Measurements from ENCODE around the gene ZFR. TPM values are rescaled to one million over a fixed set of nuclear protein-coding genes. Genes with fewer than 3 reads are reported as not detected.
A peak's percentile ranks its signal among the peaks of the same experiment; 100 is the strongest.

ZFR gene
- total RNA-seq, 1 donor from 2014 or later: 89.8 TPM

- Mint-ChIP-seq H3K4me1 (peaks cover 35% of the 10 kb centered on the region), H3K27ac (ENCODE audit: unreplicated experiment) (peak overlapping the region; percentile 97), H3K4me3 (peak overlapping the region; percentile 94), H3K9me3 (no peaks in the 10 kb centered on the region), H3K36me3 (ENCODE audit: low read depth) (peaks cover 4% of the 10 kb centered on the region), H3K27me3 (ENCODE audit: low read depth) (peaks cover 10% of the 10 kb centered on the region)
- TF ChIP-seq CTCF (conservative IDR thresholded peaks at IDR 0.05): no peak
- peak; percentile 36 for DNase-seq (ENCODE audit: low read depth, low spot score)
These were observed 754 bp downstream of the ZFR start for GRCh38 chr5:32443541-32444430.

- H3K4me3 Mint-ChIP-seq: peak overlapping the region; percentile 93
- H3K27me3 Mint-ChIP-seq (ENCODE audit: low read depth): peaks cover 10% of the 10 kb centered on the region
- H3K27ac Mint-ChIP-seq (ENCODE audit: unreplicated experiment): peak overlapping the region; percentile 97
- H3K36me3 Mint-ChIP-seq (ENCODE audit: low read depth): peaks cover 4% of the 10 kb centered on the region
- DNase-seq (ENCODE audit: low read depth, low spot score): no peak
- no peaks in the 10 kb centered on the region for H3K9me3 Mint-ChIP-seq
- no peak for TF ChIP-seq CTCF (conservative IDR thresholded peaks at IDR 0.05)
- peaks cover 35% of the 10 kb centered on the region for H3K4me1 Mint-ChIP-seq
These were observed 1.4 kb downstream of the ZFR start for GRCh38 chr5:32443145-32443540.

GRCh38 chr5:32439086-32439642 is 5.4 kb downstream of the ZFR start:
- no peak for TF ChIP-seq CTCF (conservative IDR thresholded peaks at IDR 0.05)
- Mint-ChIP-seq H3K4me3 (no peak overlapping the region), H3K4me1 (peaks cover 24% of the 10 kb centered on the region), H3K9me3 (no peaks in the 10 kb centered on the region), H3K27ac (ENCODE audit: unreplicated experiment) (no peak overlapping the region), H3K36me3 (ENCODE audit: low read depth) (peaks cover 4% of the 10 kb centered on the region), H3K27me3 (ENCODE audit: low read depth) (no peaks in the 10 kb centered on the region)
- no peak for DNase-seq (ENCODE audit: low read depth, low spot score)

- Mint-ChIP-seq H3K9me3 (no peaks in the 10 kb centered on the region), H3K36me3 (ENCODE audit: low read depth) (peaks cover 3% of the 10 kb centered on the region), H3K4me3 (no peak overlapping the region), H3K27me3 (ENCODE audit: low read depth) (no peaks in the 10 kb centered on the region), H3K27ac (ENCODE audit: unreplicated experiment) (no peak overlapping the region), H3K4me1 (peaks cover 6% of the 10 kb centered on the region)
- DNase-seq (ENCODE audit: low read depth, low spot score): no peak
- no peak for TF ChIP-seq CTCF (conservative IDR thresholded peaks at IDR 0.05)
These were observed 7.8 kb downstream of the ZFR start for GRCh38 chr5:32436553-32437242.

- Mint-ChIP-seq H3K27ac (ENCODE audit: unreplicated experiment) (no peak overlapping the region), H3K4me3 (no peak overlapping the region), H3K4me1 (no peaks in the 10 kb centered on the region), H3K36me3 (ENCODE audit: low read depth) (peaks cover 3% of the 10 kb centered on the region), H3K27me3 (ENCODE audit: low read depth) (no peaks in the 10 kb centered on the region), H3K9me3 (no peaks in the 10 kb centered on the region)
- no peak for DNase-seq (ENCODE audit: low read depth, low spot score)
- TF ChIP-seq CTCF (conservative IDR thresholded peaks at IDR 0.05): no peak
These were observed 9.2 kb downstream of the ZFR start for GRCh38 chr5:32435383-32435782.

Measured in neural crest cell (in vitro differentiated cells).